ENCODE measurements around the gene ZBED4.
A peak's percentile ranks its signal among the peaks of the same experiment; 100 is the strongest.

ZBED4 gene

DNA sequence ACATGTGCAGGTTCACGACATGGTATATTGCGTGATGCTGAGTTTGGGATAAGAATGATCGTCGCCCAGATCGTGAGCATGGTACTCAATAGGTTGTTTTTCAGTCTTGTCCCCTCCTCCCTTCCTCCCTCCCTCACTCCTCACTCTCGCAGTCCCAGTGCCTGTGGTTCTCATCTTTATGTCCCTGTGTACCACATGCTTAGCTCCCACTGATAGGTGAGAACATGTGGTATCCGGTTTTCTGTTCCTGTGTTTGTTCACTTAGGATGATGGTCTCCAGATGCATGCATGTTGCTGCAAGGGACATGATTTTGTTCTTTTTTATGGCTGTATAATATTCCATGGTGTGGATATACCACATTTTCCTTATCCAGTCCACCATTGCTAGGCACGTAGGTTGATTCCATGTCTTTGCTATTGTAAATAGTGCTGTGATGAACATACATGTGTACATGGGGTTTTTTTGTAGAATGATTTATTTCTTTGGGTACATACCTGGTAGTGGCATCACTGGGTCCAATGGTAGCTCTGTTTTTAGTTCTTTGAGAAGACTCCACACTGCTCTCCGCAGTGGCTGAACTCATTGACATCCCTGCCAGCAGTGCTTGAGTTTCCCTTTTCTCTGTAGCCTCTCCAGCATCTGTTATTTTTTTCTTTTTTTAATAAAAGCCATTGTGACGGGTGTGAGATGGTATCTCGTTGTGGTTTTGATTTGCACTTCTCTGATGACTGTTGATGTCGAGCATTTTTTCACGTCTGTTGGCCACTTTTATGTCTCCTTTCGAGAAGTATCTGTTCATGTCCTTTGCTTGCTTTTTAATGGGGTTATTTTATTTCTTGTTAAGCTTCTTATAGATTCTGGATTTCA is 16.4 kb downstream of the ZBED4 start:
- Mint-ChIP-seq H3K4me1 (ENCODE audit: low read depth) (peaks cover 15% of the 10 kb centered on the region), H3K36me3 (ENCODE audit: low read depth) (peaks cover 72% of the 10 kb centered on the region), H3K27me3 (no peaks in the 10 kb centered on the region), H3K27ac (no peak overlapping the region), H3K4me3 (no peak overlapping the region), H3K9me3 (peaks cover 40% of the 10 kb centered on the region)
- intact Hi-C loops (cut with micrococcal nuclease), result no loop called here

DNA sequence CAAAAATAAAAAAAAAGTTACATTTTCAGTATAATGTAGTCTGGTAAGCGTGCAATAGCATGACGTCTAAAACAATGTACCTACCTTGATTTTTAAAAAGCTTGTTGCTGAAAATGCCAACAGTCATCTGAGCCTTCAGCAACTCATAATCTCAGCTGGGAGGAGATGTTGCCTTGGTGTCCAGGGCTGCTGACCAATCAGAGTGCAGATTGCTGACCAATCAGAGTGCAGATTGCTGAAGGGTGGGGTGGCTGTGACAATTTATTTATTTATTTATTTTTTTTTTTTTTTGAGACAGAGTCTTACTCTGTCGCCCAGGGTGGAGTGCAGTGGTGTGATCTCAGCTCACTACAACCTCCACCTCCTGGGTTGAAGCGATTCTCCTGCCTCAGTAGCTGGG is 17.8 kb downstream of the ZBED4 start:
- Mint-ChIP-seq H3K4me3 (no peak overlapping the region), H3K9me3 (peaks cover 28% of the 10 kb centered on the region), H3K27ac (no peak overlapping the region), H3K36me3 (ENCODE audit: low read depth) (peaks cover 66% of the 10 kb centered on the region), H3K4me1 (ENCODE audit: low read depth) (peaks cover 15% of the 10 kb centered on the region), H3K27me3 (no peaks in the 10 kb centered on the region)
- intact Hi-C loops (cut with micrococcal nuclease), result no loop called here

DNA sequence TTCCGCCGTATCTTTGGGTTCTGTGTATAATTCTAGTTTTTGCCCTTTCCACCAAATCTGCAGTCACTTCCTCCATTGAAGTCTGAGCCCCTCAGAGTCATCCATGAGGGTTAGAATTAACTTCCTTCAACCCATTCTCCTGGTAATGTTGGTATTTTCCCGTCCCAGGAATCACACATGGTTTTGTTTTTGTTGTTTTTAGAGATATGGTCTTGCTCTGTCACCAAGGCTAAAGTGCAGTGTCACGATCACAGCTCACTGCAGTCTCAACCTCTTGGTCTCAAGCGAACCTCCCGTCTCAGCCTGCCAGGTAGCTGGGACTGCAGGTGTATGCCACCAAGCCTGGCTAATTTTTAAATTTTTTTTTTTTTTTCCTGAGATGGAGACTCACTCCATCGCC is 18.7 kb downstream of the ZBED4 start:
- H3K4me1 Mint-ChIP-seq (ENCODE audit: low read depth), result peaks cover 6% of the 10 kb centered on the region
- no peak overlapping the region for H3K4me3 Mint-ChIP-seq
- H3K36me3 Mint-ChIP-seq (ENCODE audit: low read depth), result peaks cover 61% of the 10 kb centered on the region
- H3K27ac Mint-ChIP-seq, result no peak overlapping the region
- no peaks in the 10 kb centered on the region for H3K27me3 Mint-ChIP-seq
- intact Hi-C loops (cut with micrococcal nuclease), result no loop called here
- peaks cover 20% of the 10 kb centered on the region for H3K9me3 Mint-ChIP-seq

DNA sequence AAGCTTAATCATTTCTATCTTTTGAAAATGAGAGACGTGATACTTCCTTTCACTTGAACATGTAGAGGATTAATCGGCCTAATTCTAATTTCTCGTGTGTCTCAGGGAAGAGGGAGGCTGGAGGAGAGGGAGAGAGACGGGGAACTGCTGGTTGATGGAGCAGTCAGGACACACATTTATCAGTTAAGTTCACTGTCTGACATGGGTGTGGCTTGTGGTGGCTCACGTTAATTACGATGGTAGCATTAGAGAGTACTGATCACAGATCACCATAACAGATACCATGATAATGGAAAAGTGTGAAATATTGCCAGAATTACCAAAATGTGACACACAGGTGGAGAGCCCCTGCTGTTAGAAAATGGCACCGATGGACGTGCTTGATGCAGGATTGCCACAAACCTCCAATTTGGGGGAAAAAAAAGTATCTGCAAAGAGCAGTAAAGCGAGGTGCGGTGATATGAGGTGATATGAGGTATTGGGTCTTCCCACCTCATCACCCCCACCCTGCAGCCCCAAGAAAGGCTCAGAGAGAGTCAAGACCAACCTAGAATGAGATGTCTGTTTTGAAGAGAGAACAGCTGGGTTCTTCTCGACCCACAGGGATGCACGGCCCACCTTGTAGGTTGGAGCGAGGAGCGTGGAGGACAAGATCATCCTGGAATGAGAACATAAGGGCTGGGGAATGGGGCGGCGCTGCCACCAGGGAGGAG is 19.7 kb downstream of the ZBED4 start:
- peak overlapping the region; percentile 37 for H3K27ac Mint-ChIP-seq
- peaks cover 61% of the 10 kb centered on the region for H3K36me3 Mint-ChIP-seq (ENCODE audit: low read depth)

DNA sequence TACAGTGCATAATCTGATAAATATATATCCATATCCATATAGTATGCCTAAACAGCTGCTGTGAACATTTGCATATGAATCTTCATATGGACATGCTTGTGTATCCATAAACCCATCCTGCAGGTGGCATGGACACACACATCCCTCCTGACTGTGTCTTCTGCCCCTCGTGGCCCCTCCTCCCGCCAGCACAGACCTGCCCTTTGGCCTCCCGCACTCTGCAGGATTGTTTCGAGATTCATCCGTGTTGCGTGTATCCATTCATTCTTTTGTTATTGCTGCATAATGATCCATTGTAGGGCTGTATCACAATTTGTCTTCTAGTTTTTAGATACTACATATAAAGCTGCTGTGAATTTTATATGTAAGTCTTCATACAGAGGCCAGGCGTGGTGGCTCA is 24.0 kb downstream of the ZBED4 start:
- Mint-ChIP-seq H3K9me3 (no peaks in the 10 kb centered on the region), H3K27ac (no peak overlapping the region), H3K36me3 (ENCODE audit: low read depth) (peaks cover 54% of the 10 kb centered on the region)

More for the DNA sequence above, 19.7 kb downstream of the ZBED4 start:
- H3K9me3 Mint-ChIP-seq, result peaks cover 18% of the 10 kb centered on the region
- peaks cover 6% of the 10 kb centered on the region for H3K4me1 Mint-ChIP-seq (ENCODE audit: low read depth)
- no peak overlapping the region for H3K4me3 Mint-ChIP-seq
- no peaks in the 10 kb centered on the region for H3K27me3 Mint-ChIP-seq
- intact Hi-C loops (cut with micrococcal nuclease), result no loop called here

DNA sequence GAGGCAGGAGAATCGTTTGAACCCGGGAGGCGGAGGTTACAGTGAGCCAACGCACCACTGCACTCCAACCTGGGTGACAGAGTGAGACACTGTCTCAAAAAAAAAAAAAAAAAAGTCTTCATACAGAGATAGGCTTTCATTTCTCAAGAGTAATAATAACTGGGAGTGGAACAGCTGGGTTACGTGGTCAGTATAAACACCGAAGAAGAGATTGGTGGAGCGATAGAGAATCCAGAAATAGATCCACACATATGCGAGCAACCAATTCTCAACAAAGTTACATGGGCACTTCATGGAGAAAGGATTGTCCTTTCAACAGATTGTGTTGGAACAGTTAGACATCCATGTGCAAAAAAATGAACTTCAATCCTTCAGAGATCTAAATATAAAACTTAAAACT is 24.6 kb downstream of the ZBED4 start:
- peaks cover 5% of the 10 kb centered on the region for H3K4me1 Mint-ChIP-seq (ENCODE audit: low read depth)
- no peak overlapping the region for H3K4me3 Mint-ChIP-seq
- intact Hi-C loops (cut with micrococcal nuclease), result no loop called here
- peaks cover 56% of the 10 kb centered on the region for H3K36me3 Mint-ChIP-seq (ENCODE audit: low read depth)
- H3K27me3 Mint-ChIP-seq, result no peaks in the 10 kb centered on the region
- no peaks in the 10 kb centered on the region for H3K9me3 Mint-ChIP-seq
- no peak overlapping the region for H3K27ac Mint-ChIP-seq

More for the DNA sequence above, 24.0 kb downstream of the ZBED4 start:
- H3K4me1 Mint-ChIP-seq (ENCODE audit: low read depth), result peaks cover 4% of the 10 kb centered on the region
- intact Hi-C loops (cut with micrococcal nuclease), result no loop called here
- H3K27me3 Mint-ChIP-seq, result no peaks in the 10 kb centered on the region
- H3K4me3 Mint-ChIP-seq, result no peak overlapping the region

DNA sequence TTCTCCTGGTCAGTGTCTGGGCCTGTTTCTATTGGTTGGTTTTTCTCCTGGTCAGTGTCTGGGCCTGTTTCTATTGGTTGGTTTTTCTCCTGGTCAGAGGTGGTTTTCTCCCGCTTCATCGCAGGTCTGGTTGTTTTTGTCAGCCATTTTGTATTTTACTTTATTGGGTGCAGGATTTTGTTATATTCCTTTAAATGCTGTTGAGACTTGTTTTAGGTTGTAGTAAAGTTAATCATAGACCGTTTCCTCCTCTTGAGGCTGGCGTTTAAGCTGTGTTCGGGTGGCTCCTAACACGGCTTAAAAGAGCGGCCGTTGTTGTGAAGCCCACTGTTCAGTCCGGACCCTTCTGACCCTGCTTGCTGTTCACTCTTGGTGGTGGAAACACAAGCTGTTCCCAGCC is 26.2 kb downstream of the ZBED4 start:
- Mint-ChIP-seq H3K4me1 (ENCODE audit: low read depth) (peaks cover 5% of the 10 kb centered on the region), H3K9me3 (no peaks in the 10 kb centered on the region), H3K27ac (no peak overlapping the region), H3K4me3 (no peak overlapping the region), H3K36me3 (ENCODE audit: low read depth) (peaks cover 57% of the 10 kb centered on the region), H3K27me3 (no peaks in the 10 kb centered on the region)
- intact Hi-C loops (cut with micrococcal nuclease), result no loop called here

DNA sequence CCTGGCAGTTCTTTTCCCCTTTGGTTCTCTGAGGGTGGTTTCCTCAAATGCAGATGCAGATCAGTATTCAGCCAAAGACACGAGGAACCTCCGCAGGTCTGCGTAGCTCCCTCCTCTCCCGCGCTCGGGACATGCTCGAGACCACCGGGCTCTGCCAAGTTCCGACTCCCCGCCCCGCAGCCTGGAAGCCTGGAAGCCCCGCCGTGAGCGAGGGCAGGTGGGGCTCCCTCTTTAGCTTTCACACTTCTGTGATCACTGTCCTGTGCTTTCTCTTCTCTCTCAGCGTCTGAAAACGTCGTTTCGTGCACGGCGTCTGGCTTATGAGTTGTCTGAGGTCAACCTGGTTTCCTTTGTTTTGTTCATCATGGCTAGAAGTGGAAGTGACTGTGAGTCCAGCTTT is 26.6 kb downstream of the ZBED4 start:
- peaks cover 5% of the 10 kb centered on the region for H3K4me1 Mint-ChIP-seq (ENCODE audit: low read depth)
- intact Hi-C loops (cut with micrococcal nuclease), result no loop called here
- peaks cover 57% of the 10 kb centered on the region for H3K36me3 Mint-ChIP-seq (ENCODE audit: low read depth)
- H3K9me3 Mint-ChIP-seq, result no peaks in the 10 kb centered on the region
- no peak overlapping the region for H3K4me3 Mint-ChIP-seq
- H3K27me3 Mint-ChIP-seq, result no peaks in the 10 kb centered on the region
- H3K27ac Mint-ChIP-seq, result no peak overlapping the region

DNA sequence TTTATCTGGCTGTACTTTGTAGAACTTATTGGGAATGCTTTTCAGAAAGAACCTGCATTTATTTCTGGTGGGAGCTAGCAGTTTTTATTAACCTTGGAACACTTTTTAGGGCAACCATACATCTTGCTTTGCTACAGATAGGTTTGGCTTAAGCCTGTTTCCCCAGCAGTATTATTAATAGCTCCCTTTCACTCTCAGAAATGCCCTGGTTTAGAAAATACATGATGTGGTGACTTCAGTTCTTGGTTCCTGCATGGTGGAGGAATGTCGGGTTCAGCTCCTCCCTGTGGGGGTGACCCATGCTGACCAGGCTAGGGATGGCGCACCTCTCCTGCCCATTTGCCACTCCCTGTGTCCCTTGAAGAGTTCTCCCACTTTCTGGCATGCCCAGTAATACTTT is 28.2 kb downstream of the ZBED4 start:
- intact Hi-C loops (cut with micrococcal nuclease), result no loop called here
- Mint-ChIP-seq H3K4me3 (no peak overlapping the region), H3K4me1 (ENCODE audit: low read depth) (peaks cover 5% of the 10 kb centered on the region), H3K27me3 (no peaks in the 10 kb centered on the region), H3K36me3 (ENCODE audit: low read depth) (peaks cover 63% of the 10 kb centered on the region), H3K27ac (no peak overlapping the region), H3K9me3 (peaks cover 12% of the 10 kb centered on the region)

DNA sequence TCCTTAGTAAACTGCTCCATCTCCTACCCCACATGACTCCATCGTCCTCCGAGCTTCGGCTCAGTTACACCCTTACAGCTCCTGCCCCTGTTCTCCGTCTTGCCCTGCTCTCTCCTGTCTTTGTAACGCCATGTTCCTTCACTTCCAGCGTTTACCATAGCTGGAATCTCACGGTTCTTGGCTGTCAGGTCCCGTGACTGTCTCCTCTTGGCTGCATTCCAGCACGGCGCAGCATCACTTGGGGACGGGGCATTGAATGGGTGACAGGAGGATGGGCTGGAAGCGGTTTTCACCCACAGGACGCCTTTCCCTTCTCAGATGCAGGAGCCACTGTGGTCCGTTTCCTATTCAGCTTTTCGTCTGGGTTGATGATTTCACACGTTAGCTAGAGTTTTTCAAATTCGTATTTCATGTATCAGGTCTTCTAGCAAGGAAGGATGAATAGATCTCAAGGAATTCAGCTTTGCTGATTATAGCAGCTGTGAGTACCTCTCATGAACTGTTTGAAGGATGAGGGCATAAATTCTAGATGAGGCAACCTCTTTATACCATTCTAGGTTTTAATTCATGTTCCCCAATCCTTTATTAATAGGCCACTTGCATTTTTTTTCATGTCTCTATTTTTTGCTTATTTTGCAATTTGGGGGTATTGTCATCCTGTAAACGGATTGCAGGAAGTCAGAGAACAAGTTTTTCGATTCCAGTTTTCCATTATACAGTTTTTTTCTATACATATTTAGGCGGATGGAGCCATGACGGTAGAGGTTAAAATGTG is 29.1 kb downstream of the ZBED4 start:
- Mint-ChIP-seq H3K36me3 (ENCODE audit: low read depth) (peaks cover 68% of the 10 kb centered on the region), H3K4me1 (ENCODE audit: low read depth) (peaks cover 5% of the 10 kb centered on the region)
- intact Hi-C loops (cut with micrococcal nuclease), result no loop called here

DNA sequence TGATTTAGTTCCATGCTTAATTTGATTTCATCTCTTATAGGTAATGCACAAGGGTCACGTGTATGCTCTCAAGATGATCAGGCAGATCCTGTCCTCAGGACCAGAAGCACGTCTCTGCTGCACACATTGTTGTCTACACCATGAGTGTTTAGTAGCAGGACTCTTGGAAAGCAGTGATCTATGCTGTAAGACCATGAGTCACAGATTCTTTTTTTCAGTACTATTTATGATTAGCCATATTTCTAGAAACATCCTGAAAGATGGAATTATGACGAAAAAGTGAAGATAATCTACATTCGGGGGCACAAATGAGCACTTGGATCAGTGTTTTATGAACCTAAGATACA is 29.6 kb downstream of the ZBED4 start:
- H3K9me3 Mint-ChIP-seq, result peaks cover 12% of the 10 kb centered on the region
- no peak overlapping the region for H3K4me3 Mint-ChIP-seq
- no peak overlapping the region for H3K27ac Mint-ChIP-seq
- intact Hi-C loops (cut with micrococcal nuclease), result no loop called here
- H3K4me1 Mint-ChIP-seq (ENCODE audit: low read depth), result peaks cover 5% of the 10 kb centered on the region
- peaks cover 68% of the 10 kb centered on the region for H3K36me3 Mint-ChIP-seq (ENCODE audit: low read depth)
- no peaks in the 10 kb centered on the region for H3K27me3 Mint-ChIP-seq

More for the DNA sequence above, 29.1 kb downstream of the ZBED4 start:
- peaks cover 12% of the 10 kb centered on the region for H3K9me3 Mint-ChIP-seq
- no peak overlapping the region for H3K4me3 Mint-ChIP-seq
- H3K27ac Mint-ChIP-seq, result no peak overlapping the region
- no peaks in the 10 kb centered on the region for H3K27me3 Mint-ChIP-seq

DNA sequence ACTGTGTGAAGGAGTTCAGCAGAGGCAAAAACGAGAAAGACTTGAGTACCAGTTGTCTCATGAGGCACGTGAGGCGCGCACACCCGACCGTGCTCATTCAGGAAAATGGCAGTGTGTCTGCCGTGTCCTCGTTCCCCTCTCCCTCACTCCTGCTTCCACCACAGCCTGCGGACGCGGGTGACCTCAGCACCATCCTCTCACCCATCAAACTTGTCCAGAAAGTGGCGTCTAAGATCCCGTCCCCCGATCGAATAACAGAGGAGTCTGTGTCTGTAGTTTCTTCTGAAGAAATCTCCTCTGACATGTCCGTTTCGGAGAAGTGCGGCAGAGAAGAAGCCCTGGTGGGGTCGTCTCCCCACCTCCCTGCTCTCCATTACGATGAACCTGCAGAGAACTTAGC is 30.4 kb downstream of the ZBED4 start:
- H3K36me3 Mint-ChIP-seq (ENCODE audit: low read depth), result peaks cover 69% of the 10 kb centered on the region
- H3K4me3 Mint-ChIP-seq, result no peak overlapping the region
- H3K27ac Mint-ChIP-seq, result no peak overlapping the region
- H3K27me3 Mint-ChIP-seq, result no peaks in the 10 kb centered on the region
- peaks cover 12% of the 10 kb centered on the region for H3K9me3 Mint-ChIP-seq
- peaks cover 5% of the 10 kb centered on the region for H3K4me1 Mint-ChIP-seq (ENCODE audit: low read depth)
- intact Hi-C loops (cut with micrococcal nuclease), result no loop called here

DNA sequence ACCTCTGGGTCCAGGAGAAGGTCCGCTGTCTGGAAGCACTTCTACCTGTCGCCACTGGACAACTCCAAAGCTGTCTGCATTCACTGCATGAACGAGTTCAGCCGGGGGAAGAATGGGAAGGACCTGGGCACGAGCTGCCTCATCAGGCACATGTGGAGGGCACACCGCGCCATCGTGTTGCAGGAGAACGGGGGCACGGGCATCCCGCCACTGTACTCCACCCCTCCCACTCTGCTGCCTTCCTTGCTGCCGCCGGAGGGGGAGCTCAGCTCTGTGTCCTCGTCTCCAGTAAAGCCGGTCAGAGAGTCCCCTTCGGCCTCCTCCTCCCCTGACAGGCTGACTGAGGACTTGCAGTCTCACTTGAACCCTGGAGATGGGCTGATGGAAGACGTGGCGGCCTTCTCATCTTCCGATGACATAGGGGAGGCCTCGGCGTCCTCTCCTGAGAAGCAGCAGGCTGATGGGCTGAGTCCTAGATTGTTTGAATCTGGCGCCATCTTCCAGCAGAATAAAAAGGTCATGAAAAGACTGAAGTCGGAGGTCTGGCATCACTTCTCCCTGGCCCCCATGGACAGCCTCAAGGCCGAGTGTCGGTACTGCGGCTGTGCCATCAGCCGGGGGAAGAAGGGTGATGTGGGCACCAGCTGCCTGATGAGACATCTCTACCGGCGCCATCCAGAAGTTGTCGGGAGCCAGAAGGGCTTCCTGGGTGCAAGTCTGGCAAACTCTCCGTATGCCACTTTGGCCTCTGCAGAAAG is 31.0 kb downstream of the ZBED4 start:
- H3K4me1 Mint-ChIP-seq (ENCODE audit: low read depth), result peaks cover 5% of the 10 kb centered on the region
- no peak overlapping the region for H3K27ac Mint-ChIP-seq
- intact Hi-C loops (cut with micrococcal nuclease), result no loop called here

More for the DNA sequence above, 31.0 kb downstream of the ZBED4 start:
- no peaks in the 10 kb centered on the region for H3K27me3 Mint-ChIP-seq
- H3K9me3 Mint-ChIP-seq, result peaks cover 17% of the 10 kb centered on the region
- H3K36me3 Mint-ChIP-seq (ENCODE audit: low read depth), result peaks cover 75% of the 10 kb centered on the region
- no peak overlapping the region for H3K4me3 Mint-ChIP-seq
